OCI-LY3 (cell line): Measurements from ENCODE around the gene SELENON.

Experiments used
- EZH2phosphoT487 ChIP-seq: fragments of 200-600 bp; shearing (Covaris generic); IDR thresholded peaks from 2 replicates; pipeline ENCODE4 v1.6.1; 2018; ENCODE audit warnings: antibody characterized with exemption, mixed run types, low read depth
- TF ChIP-seq, protein P1 (sequence below): fragments of 200-600, 300-600 bp; sonication (generic); IDR thresholded peaks from 2 replicates; pipeline ENCODE4 v1.5.1; 2014; ENCODE audit warnings: antibody characterized with exemption, low read length, low read depth

DNA sequence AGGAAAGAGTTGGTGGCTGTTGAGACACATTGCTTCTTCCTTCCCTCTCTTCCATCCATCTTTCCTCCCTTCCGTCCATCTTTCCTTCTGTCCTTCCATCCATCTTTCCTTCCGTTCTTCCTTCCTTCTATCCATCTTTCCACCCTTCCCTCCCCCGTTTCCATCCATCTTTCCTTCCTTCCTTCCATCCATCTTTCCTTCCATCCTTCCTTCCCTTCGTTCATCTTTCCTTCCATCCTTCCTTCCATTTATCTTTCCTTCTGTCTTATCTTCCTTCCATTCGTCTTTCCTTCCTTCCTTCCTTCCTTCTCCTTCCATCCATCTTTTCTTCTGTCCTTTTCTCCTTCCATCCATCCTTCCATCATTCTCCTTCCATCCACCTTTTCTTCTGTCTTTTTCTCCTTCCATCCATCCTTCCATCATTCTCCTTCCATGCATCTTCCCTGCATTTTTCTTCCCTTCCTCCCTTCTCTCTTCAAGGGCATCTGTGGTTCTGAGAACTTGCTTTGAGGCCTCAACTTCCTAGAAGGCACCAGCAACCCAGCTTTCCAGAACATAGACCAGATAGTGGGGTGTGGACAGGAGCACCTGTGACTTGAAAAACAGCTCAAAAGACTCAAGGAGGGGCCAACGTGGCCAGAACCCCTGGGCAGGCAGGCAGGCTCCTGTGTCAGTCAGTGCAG lies 48.9 kb upstream of the SELENON start:
- TF ChIP-seq, protein P1, sequence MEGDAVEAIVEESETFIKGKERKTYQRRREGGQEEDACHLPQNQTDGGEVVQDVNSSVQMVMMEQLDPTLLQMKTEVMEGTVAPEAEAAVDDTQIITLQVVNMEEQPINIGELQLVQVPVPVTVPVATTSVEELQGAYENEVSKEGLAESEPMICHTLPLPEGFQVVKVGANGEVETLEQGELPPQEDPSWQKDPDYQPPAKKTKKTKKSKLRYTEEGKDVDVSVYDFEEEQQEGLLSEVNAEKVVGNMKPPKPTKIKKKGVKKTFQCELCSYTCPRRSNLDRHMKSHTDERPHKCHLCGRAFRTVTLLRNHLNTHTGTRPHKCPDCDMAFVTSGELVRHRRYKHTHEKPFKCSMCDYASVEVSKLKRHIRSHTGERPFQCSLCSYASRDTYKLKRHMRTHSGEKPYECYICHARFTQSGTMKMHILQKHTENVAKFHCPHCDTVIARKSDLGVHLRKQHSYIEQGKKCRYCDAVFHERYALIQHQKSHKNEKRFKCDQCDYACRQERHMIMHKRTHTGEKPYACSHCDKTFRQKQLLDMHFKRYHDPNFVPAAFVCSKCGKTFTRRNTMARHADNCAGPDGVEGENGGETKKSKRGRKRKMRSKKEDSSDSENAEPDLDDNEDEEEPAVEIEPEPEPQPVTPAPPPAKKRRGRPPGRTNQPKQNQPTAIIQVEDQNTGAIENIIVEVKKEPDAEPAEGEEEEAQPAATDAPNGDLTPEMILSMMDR, result no peak
- no peak for TF ChIP-seq EZH2phosphoT487
